Measurements from ENCODE around the gene REEP1. TPM values are rescaled to one million over a fixed set of nuclear protein-coding genes. Genes with fewer than 3 reads are reported as not detected.

REEP1 gene
- total and polyA plus RNA-seq, 4 experiments from 2014 or later = 0.15 TPM; not detected in 3

DNA sequence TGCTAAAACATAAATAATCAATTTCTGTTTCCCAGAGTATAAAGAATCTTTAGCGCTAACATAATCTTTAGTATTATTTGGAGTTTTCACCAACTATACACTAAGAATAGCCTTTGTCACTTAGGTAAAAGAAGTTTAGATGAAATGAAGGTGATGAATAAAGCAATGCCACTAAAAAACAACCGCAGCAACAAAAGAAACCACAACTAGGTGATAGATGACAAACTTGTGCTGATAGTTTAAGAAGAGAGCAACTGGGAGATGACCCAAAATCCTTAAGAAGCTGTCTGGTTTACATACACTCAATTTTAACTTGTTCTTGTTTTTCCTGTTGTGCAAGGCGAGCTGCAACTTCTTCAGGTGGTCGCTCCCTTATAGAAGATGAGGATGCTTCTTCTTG is 167.0 kb downstream of the REEP1 start:
- no peak for DNase-seq
- H3K9me3 Mint-ChIP-seq = no peaks in the 10 kb centered on the region
- Histone ChIP-seq H3K9me3 (ENCODE audit: control insufficient read depth in 1 of 2, low read length in 2 of 2) (no peaks in the 10 kb centered on the region), H3K27me3 (ENCODE audit: insufficient read depth, low read length) (no peaks in the 10 kb centered on the region), H3K27ac (ENCODE audit: low read depth, low read length) (no peak overlapping the region), H3K4me3 (ENCODE audit: low read length in 2 of 2) (no peak overlapping the region), H3K36me3 (ENCODE audit: insufficient read depth, low read length) (peaks cover 56% of the 10 kb centered on the region), H3K4me1 (ENCODE audit: insufficient read depth, low read length) (no peaks in the 10 kb centered on the region)
- ChIA-PET POLR2A (ENCODE audit: partially characterized antibody) (interaction anchor here (0.7 to 1.5 kb wide), 2 partner anchors 15 to 24 kb away, joined by 3 to 4 read pairs; no protein-coding TSS in a partner anchor), CTCF (ENCODE audit: partially characterized antibody) (interaction anchor here (2.0 kb wide), 1 partner anchor 357 kb away, joined by 4 read pairs; no protein-coding TSS in a partner anchor)
- intact Hi-C loops (cut with micrococcal nuclease) = no loop called here
- H3K4me3 Mint-ChIP-seq = no peak overlapping the region
- peaks cover 54 to 62% of the 10 kb centered on the region in 2 donors for H3K36me3 Mint-ChIP-seq
- peaks cover 15 to 28% (median 20%) of the 10 kb centered on the region in 4 donors for H3K4me1 Mint-ChIP-seq
- no peaks in the 10 kb centered on the region for H3K27me3 Mint-ChIP-seq
- peak overlapping the region in 3 of 7 donors; percentile 43 to 68 (median 57) for H3K27ac Mint-ChIP-seq

Small RNAs within 50 kb of the gene (microRNA-seq; reads per million reads assigned to microRNA genes)
- gene MIR4779 (ENCODE audit: borderline microRNAs expressed, borderline number of aligned reads, borderline replicate concordance) = not detected

Other genes with a start within 250 kb of the REEP1 start
- gene POLR1A, start 231.7 kb downstream of the REEP1 start, total RNA-seq = 10 to 100 TPM; 23.4 to 25.8 TPM
- 1 to 10 TPM in 1 of 2 donors, under 1 TPM in 1; 0.87 to 3.6 TPM for gene POLR1A, start 231.7 kb downstream of the REEP1 start, polyA plus RNA-seq
- gene PTCD3, start 231.4 kb downstream of the REEP1 start, total RNA-seq = 100 to 1,000 TPM; 184 to 185 TPM
- gene PTCD3, start 231.4 kb downstream of the REEP1 start, polyA plus RNA-seq = 10 to 100 TPM; 28.7 to 63.7 TPM
- gene IMMT, start 142.2 kb downstream of the REEP1 start, total RNA-seq = 10 to 100 TPM; 77.2 to 82.7 TPM
- gene IMMT, start 142.2 kb downstream of the REEP1 start, polyA plus RNA-seq = 10 to 100 TPM; 49.8 to 78.9 TPM
- 10 to 100 TPM; 24.1 to 26.1 TPM for gene MRPL35, start 138.2 kb downstream of the REEP1 start, total RNA-seq
- gene MRPL35, start 138.2 kb downstream of the REEP1 start, polyA plus RNA-seq = 10 to 100 TPM; 30.9 to 39.6 TPM
- gene KDM3A, start 103.7 kb upstream of the REEP1 start, total RNA-seq = 100 to 1,000 TPM; 158 to 164 TPM
- 10 to 100 TPM; 17.2 to 40.1 TPM for gene KDM3A, start 103.7 kb upstream of the REEP1 start, polyA plus RNA-seq
- gene CHMP3, start 225.8 kb upstream of the REEP1 start, total RNA-seq = 10 to 100 TPM; 83.3 to 83.6 TPM
- gene CHMP3, start 225.8 kb upstream of the REEP1 start, polyA plus RNA-seq = 10 to 100 TPM; 78.5 to 81.3 TPM

Measured in CD4-positive, alpha-beta memory T cell (primary cell).